GM10266 (cell line): ENCODE data around the gene ATE1.

Source experiments
- DNase-seq: peaks from one replicate; pipeline ENCODE4 v3.0.0; 2012; ENCODE audit errors: extremely low spot score
- CTCF ChIP-seq: IDR thresholded peaks from 2 replicates; pipeline ENCODE4 v1.5.1; 2012; ENCODE audit warnings: mild to moderate bottlenecking, low read depth; ENCODE audit not compliant: control insufficient read depth, insufficient read depth; ENCODE audit errors: missing control alignments

The ATE1 gene

GRCh38 chr10:121811386-121811785, 116.4 kb downstream of the ATE1 start:
- no peak for DNase-seq
- no peak for TF ChIP-seq CTCF

GRCh38 chr10:121808835-121809234, 119.0 kb downstream of the ATE1 start:
- TF ChIP-seq CTCF = no peak
- DNase-seq = no peak

- TF ChIP-seq CTCF = no peak
- DNase-seq = no peak
These were observed 123.4 kb downstream of the ATE1 start for GRCh38 chr10:121804460-121804859.

GRCh38 chr10:121803611-121804010, 124.2 kb downstream of the ATE1 start:
- TF ChIP-seq CTCF = no peak
- DNase-seq = no peak

GRCh38 chr10:121800831-121801230, 127.0 kb downstream of the ATE1 start:
- no peak for TF ChIP-seq CTCF
- DNase-seq = no peak

- no peak for TF ChIP-seq CTCF
- DNase-seq = no peak
These were observed 127.7 kb downstream of the ATE1 start for GRCh38 chr10:121800146-121800545.

- no peak for TF ChIP-seq CTCF
- no peak for DNase-seq
These were observed 130.3 kb downstream of the ATE1 start for GRCh38 chr10:121797490-121797889.
